Stimulated activated CD4-positive, alpha-beta T cell treated with anti-CD3 and anti-CD28 coated beads, Interleukin-2, amount 100 ng/mL, for 4 hours (primary cell): Measurements from ENCODE around the gene SLC2A6.
A peak's percentile ranks its signal among the peaks of the same experiment; 100 is the strongest.

Experiments used
- DNase-seq: peaks from one replicate; pipeline ENCODE4 v3.0.0-alpha.2; 2020; ENCODE audit warnings: low read depth

SLC2A6 gene

GRCh38 chr9:133478851-133479711, at the start of gene SLC2A6:
TSS of gene SLC2A6 (minus strand) at chr9:133479099. CDS start at chr9:133479059, 40 bp downstream.
- peak; percentile 66 for DNase-seq

GRCh38 chr9:133528001-133528875, 49.3 kb upstream of the SLC2A6 start:
- DNase-seq, result no peak

GRCh38 chr9:133527444-133527920, 48.6 kb upstream of the SLC2A6 start:
- no peak for DNase-seq

GRCh38 chr9:133526721-133527321, 47.9 kb upstream of the SLC2A6 start:
- DNase-seq, result no peak

GRCh38 chr9:133525677-133526076, 46.8 kb upstream of the SLC2A6 start:
- no peak for DNase-seq

- DNase-seq, result no peak
These were observed 45.9 kb upstream of the SLC2A6 start, which contains the start of gene MYMK for GRCh38 chr9:133524679-133525228. TSS of gene MYMK (minus strand) at chr9:133524959. CDS start at chr9:133524844, 115 bp downstream.

GRCh38 chr9:133524146-133524545, 45.2 kb upstream of the SLC2A6 start:
- no peak for DNase-seq

- DNase-seq, result no peak
These were observed 44.2 kb upstream of the SLC2A6 start for GRCh38 chr9:133523106-133523505.

GRCh38 chr9:133522073-133522910, 43.4 kb upstream of the SLC2A6 start:
- no peak for DNase-seq

GRCh38 chr9:133521122-133522072, 42.5 kb upstream of the SLC2A6 start:
- no peak for DNase-seq

- DNase-seq, result no peak
These were observed 41.4 kb upstream of the SLC2A6 start for GRCh38 chr9:133520121-133520835.

GRCh38 chr9:133519693-133520092, 40.8 kb upstream of the SLC2A6 start:
- DNase-seq, result no peak

- no peak for DNase-seq
These were observed 40.0 kb upstream of the SLC2A6 start for GRCh38 chr9:133518706-133519449.

- no peak for DNase-seq
These were observed 39.3 kb upstream of the SLC2A6 start for GRCh38 chr9:133518200-133518599.

- no peak for DNase-seq
These were observed 38.8 kb upstream of the SLC2A6 start for GRCh38 chr9:133517711-133518110.

GRCh38 chr9:133516961-133517350, 38.1 kb upstream of the SLC2A6 start:
- no peak for DNase-seq

- no peak for DNase-seq
These were observed 37.5 kb upstream of the SLC2A6 start for GRCh38 chr9:133516256-133516960.
